Measurements from ENCODE around the gene ROR2.

DNA sequence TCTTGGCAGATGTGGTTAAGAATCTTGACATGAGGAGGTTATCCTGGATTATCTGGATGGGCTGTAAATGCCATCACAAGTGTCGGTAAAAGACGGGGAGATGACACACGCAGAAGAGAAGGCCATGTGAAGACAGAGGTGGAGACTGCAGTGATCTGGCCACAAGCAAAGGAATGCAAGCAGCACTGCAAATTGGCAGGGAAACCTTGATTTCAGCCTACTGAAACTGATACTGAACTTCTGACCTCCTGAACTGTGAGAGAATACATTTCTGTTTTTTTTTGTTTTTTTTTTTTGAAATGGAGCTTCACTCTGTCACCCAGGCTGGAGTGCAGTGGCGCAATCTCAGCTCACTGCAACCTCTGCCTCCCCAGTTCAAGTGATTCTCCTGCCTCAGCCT, 433.9 kb downstream of the ROR2 start:
- TF ChIP-seq, protein P1, sequence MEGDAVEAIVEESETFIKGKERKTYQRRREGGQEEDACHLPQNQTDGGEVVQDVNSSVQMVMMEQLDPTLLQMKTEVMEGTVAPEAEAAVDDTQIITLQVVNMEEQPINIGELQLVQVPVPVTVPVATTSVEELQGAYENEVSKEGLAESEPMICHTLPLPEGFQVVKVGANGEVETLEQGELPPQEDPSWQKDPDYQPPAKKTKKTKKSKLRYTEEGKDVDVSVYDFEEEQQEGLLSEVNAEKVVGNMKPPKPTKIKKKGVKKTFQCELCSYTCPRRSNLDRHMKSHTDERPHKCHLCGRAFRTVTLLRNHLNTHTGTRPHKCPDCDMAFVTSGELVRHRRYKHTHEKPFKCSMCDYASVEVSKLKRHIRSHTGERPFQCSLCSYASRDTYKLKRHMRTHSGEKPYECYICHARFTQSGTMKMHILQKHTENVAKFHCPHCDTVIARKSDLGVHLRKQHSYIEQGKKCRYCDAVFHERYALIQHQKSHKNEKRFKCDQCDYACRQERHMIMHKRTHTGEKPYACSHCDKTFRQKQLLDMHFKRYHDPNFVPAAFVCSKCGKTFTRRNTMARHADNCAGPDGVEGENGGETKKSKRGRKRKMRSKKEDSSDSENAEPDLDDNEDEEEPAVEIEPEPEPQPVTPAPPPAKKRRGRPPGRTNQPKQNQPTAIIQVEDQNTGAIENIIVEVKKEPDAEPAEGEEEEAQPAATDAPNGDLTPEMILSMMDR (IDR thresholded peaks at IDR 0.05) = no peak
- no peak for TF ChIP-seq POLR2A (IDR thresholded peaks at IDR 0.05)
